ENCODE data around the gene LCTL. TPM values are rescaled to one million over a fixed set of nuclear protein-coding genes. Genes with fewer than 3 reads are reported as not detected.

The LCTL gene
- polyA plus RNA-seq, 4 donors: 0.24 TPM; not detected in 3

DNA sequence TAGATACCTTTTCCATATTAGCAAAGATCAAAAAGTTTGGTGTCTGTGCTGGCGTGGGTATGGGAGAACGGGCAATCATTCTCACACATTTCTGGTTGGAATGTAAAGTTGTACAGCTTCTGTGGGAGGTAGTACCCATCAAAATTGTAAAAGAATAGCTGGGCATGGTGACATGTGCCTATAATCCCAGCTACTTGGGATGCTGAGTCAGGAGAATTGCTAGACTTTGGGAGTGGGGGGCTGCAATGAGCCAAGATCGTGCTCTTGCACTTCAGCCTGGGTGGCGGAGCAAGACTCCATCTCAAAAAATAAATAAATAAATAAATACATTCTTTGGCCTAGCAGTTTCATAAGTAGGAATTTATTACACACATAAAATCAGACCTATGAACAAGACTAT, 22.9 kb downstream of the LCTL start:
- WGBS, 3 donors: 96 to 100% (median 99%) methylated on average over 4 of the region's 4 CpGs

GRCh38 chr15:66535056-66535455, 30.7 kb downstream of the LCTL start:
- Histone ChIP-seq H3K27ac (ENCODE audit: low read depth in 1 of 3, low read length in 2 of 3) (no peak overlapping the region), H3K4me3 (ENCODE audit: low read depth in 1 of 3, low read length in 3 of 3) (no peak overlapping the region), H3K9me3 (ENCODE audit: control insufficient read depth in 2 of 2, insufficient read depth in 1 of 2, low read depth in 1 of 2, low read length in 1 of 2) (no peaks in the 10 kb centered on the region), H3K4me1 (ENCODE audit: control insufficient read depth in 3 of 3, insufficient read depth in 2 of 3, low read depth in 1 of 3, low read length in 2 of 3) (no peaks in the 10 kb centered on the region), H3K27me3 (ENCODE audit: control insufficient read depth in 3 of 3, insufficient read depth in 3 of 3, low read length in 3 of 3) (no peaks in the 10 kb centered on the region), H3K36me3 (ENCODE audit: control insufficient read depth in 3 of 3, insufficient read depth in 2 of 3, low read depth in 1 of 3, low read length in 3 of 3) (peaks cover 0 to 10% (median 0%) of the 10 kb centered on the region in 3 donors)
- DNase-seq (no peak), FAIRE-seq (no peak)
- 89 to 92% (median 90%) methylated on average over 9 of the region's 9 CpGs for WGBS, 3 donors

More for the DNA sequence above, 22.9 kb downstream of the LCTL start:
- H3K27ac ChIP-seq (ENCODE audit: low read depth in 1 of 3, low read length in 2 of 3): no peak overlapping the region
- peaks cover 0 to 11% (median 0%) of the 10 kb centered on the region in 3 donors for H3K36me3 ChIP-seq (ENCODE audit: control insufficient read depth in 3 of 3, insufficient read depth in 2 of 3, low read depth in 1 of 3, low read length in 3 of 3)
- no peak overlapping the region for H3K4me3 ChIP-seq (ENCODE audit: low read depth in 1 of 3, low read length in 3 of 3)
- FAIRE-seq (no peak), DNase-seq (no peak)
- H3K4me1 ChIP-seq (ENCODE audit: control insufficient read depth in 3 of 3, insufficient read depth in 2 of 3, low read depth in 1 of 3, low read length in 2 of 3): no peaks in the 10 kb centered on the region
- no peaks in the 10 kb centered on the region for H3K9me3 ChIP-seq (ENCODE audit: control insufficient read depth in 2 of 2, insufficient read depth in 1 of 2, low read depth in 1 of 2, low read length in 1 of 2)
- H3K27me3 ChIP-seq (ENCODE audit: control insufficient read depth in 3 of 3, insufficient read depth in 3 of 3, low read length in 3 of 3): no peaks in the 10 kb centered on the region

- WGBS, 3 donors: 83 to 93% (median 89%) methylated on average over 4 of the region's 4 CpGs
- DNase-seq (no peak), FAIRE-seq (no peak)
- H3K36me3 ChIP-seq (ENCODE audit: control insufficient read depth in 3 of 3, insufficient read depth in 2 of 3, low read depth in 1 of 3, low read length in 3 of 3): peaks cover 0 to 16% (median 2%) of the 10 kb centered on the region in 3 donors
- H3K27ac ChIP-seq (ENCODE audit: low read depth in 1 of 3, low read length in 2 of 3): no peak overlapping the region
- no peaks in the 10 kb centered on the region for H3K9me3 ChIP-seq (ENCODE audit: control insufficient read depth in 2 of 2, insufficient read depth in 1 of 2, low read depth in 1 of 2, low read length in 1 of 2)
- H3K4me3 ChIP-seq (ENCODE audit: low read depth in 1 of 3, low read length in 3 of 3): no peak overlapping the region
- H3K4me1 ChIP-seq (ENCODE audit: control insufficient read depth in 3 of 3, insufficient read depth in 2 of 3, low read depth in 1 of 3, low read length in 2 of 3): no peaks in the 10 kb centered on the region
- no peaks in the 10 kb centered on the region for H3K27me3 ChIP-seq (ENCODE audit: control insufficient read depth in 3 of 3, insufficient read depth in 3 of 3, low read length in 3 of 3)
These were observed 41.0 kb downstream of the LCTL start for GRCh38 chr15:66524838-66525237.

DNA sequence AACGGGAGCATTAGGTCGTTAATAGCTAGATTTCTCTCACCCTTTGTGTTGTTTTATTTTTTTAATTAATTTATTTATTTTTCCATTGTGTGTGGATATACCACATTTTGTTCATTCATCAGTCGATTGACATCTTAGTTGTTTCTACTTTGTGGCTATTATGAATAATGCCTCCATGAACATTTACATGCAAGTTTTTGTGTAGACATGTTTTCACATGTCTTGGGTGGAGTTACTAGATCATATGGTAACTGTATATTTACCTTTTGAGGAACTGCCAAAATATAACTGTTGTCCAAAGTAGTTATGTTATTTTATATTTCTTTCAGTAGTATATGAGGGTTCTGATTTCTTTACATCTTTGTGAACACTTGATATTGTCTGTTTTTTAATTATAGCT, 41.9 kb downstream of the LCTL start:
- no peaks in the 10 kb centered on the region for H3K9me3 ChIP-seq (ENCODE audit: control insufficient read depth in 2 of 2, insufficient read depth in 1 of 2, low read depth in 1 of 2, low read length in 1 of 2)
- no peaks in the 10 kb centered on the region for H3K27me3 ChIP-seq (ENCODE audit: control insufficient read depth in 3 of 3, insufficient read depth in 3 of 3, low read length in 3 of 3)
- no peaks in the 10 kb centered on the region for H3K4me1 ChIP-seq (ENCODE audit: control insufficient read depth in 3 of 3, insufficient read depth in 2 of 3, low read depth in 1 of 3, low read length in 2 of 3)
- no peak overlapping the region for H3K4me3 ChIP-seq (ENCODE audit: low read depth in 1 of 3, low read length in 3 of 3)
- no peak for DNase-seq
- WGBS, 3 donors: 91 to 96% (median 91%) methylated on average over 3 of the region's 3 CpGs
- H3K36me3 ChIP-seq (ENCODE audit: control insufficient read depth in 3 of 3, insufficient read depth in 2 of 3, low read depth in 1 of 3, low read length in 3 of 3): peaks cover 0 to 20% (median 2%) of the 10 kb centered on the region in 3 donors
- FAIRE-seq: no peak
- H3K27ac ChIP-seq (ENCODE audit: low read depth in 1 of 3, low read length in 2 of 3): no peak overlapping the region

GRCh38 chr15:66515901-66516322, 49.9 kb downstream of the LCTL start:
- Histone ChIP-seq H3K27me3 (ENCODE audit: control insufficient read depth in 3 of 3, insufficient read depth in 3 of 3, low read length in 3 of 3) (no peaks in the 10 kb centered on the region), H3K9me3 (ENCODE audit: control insufficient read depth in 2 of 2, insufficient read depth in 1 of 2, low read depth in 1 of 2, low read length in 1 of 2) (no peaks in the 10 kb centered on the region), H3K36me3 (ENCODE audit: control insufficient read depth in 3 of 3, insufficient read depth in 2 of 3, low read depth in 1 of 3, low read length in 3 of 3) (peaks cover under 1 to 29% (median 3%) of the 10 kb centered on the region in 3 donors), H3K27ac (ENCODE audit: low read depth in 1 of 3, low read length in 2 of 3) (no peak overlapping the region), H3K4me1 (ENCODE audit: control insufficient read depth in 3 of 3, insufficient read depth in 2 of 3, low read depth in 1 of 3, low read length in 2 of 3) (no peaks in the 10 kb centered on the region), H3K4me3 (ENCODE audit: low read depth in 1 of 3, low read length in 3 of 3) (no peak overlapping the region)
- 94 to 100% (median 99%) methylated on average over 2 of the region's 2 CpGs for WGBS, 3 donors
- FAIRE-seq (no peak), DNase-seq (no peak)

GRCh38 chr15:66514586-66514985, 51.2 kb downstream of the LCTL start:
- Histone ChIP-seq H3K9me3 (ENCODE audit: control insufficient read depth in 2 of 2, insufficient read depth in 1 of 2, low read depth in 1 of 2, low read length in 1 of 2) (no peaks in the 10 kb centered on the region), H3K27ac (ENCODE audit: low read depth in 1 of 3, low read length in 2 of 3) (no peak overlapping the region), H3K27me3 (ENCODE audit: control insufficient read depth in 3 of 3, insufficient read depth in 3 of 3, low read length in 3 of 3) (no peaks in the 10 kb centered on the region), H3K36me3 (ENCODE audit: control insufficient read depth in 3 of 3, insufficient read depth in 2 of 3, low read depth in 1 of 3, low read length in 3 of 3) (peaks cover 0 to 24% (median 3%) of the 10 kb centered on the region in 3 donors), H3K4me1 (ENCODE audit: control insufficient read depth in 3 of 3, insufficient read depth in 2 of 3, low read depth in 1 of 3, low read length in 2 of 3) (no peaks in the 10 kb centered on the region), H3K4me3 (ENCODE audit: low read depth in 1 of 3, low read length in 3 of 3) (no peak overlapping the region)
- DNase-seq (no peak), FAIRE-seq (no peak)
- WGBS, 3 donors: 85 to 89% (median 88%) methylated on average over 3 of the region's 3 CpGs

- Histone ChIP-seq H3K9me3 (ENCODE audit: control insufficient read depth in 2 of 2, insufficient read depth in 1 of 2, low read depth in 1 of 2, low read length in 1 of 2) (no peaks in the 10 kb centered on the region), H3K27me3 (ENCODE audit: control insufficient read depth in 3 of 3, insufficient read depth in 3 of 3, low read length in 3 of 3) (no peaks in the 10 kb centered on the region)
- no peak for DNase-seq
These were observed 57.4 kb downstream of the LCTL start for GRCh38 chr15:66508293-66508883.

GRCh38 chr15:66505818-66506217, 60.0 kb downstream of the LCTL start:
- DNase-seq (no peak), FAIRE-seq (no peak)
- 30 to 34% (median 34%) methylated on average over 4 of the region's 4 CpGs for WGBS, 3 donors
- H3K27ac ChIP-seq (ENCODE audit: low read depth in 1 of 3, low read length in 2 of 3): peak overlapping the region; percentile 82 to 95 (median 94)
- H3K36me3 ChIP-seq (ENCODE audit: control insufficient read depth in 3 of 3, insufficient read depth in 2 of 3, low read depth in 1 of 3, low read length in 3 of 3): peaks cover 0 to 10% (median 2%) of the 10 kb centered on the region in 3 donors
- H3K4me3 ChIP-seq (ENCODE audit: low read depth in 1 of 3, low read length in 3 of 3): peak overlapping the region in 2 of 3 donors; percentile 70 to 92
- no peaks in the 10 kb centered on the region for H3K27me3 ChIP-seq (ENCODE audit: control insufficient read depth in 3 of 3, insufficient read depth in 3 of 3, low read length in 3 of 3)
- no peaks in the 10 kb centered on the region for H3K9me3 ChIP-seq (ENCODE audit: control insufficient read depth in 2 of 2, insufficient read depth in 1 of 2, low read depth in 1 of 2, low read length in 1 of 2)
- peaks cover 0 to 8% (median 6%) of the 10 kb centered on the region in 3 donors for H3K4me1 ChIP-seq (ENCODE audit: control insufficient read depth in 3 of 3, insufficient read depth in 2 of 3, low read depth in 1 of 3, low read length in 2 of 3)

More at GRCh38 chr15:66508293-66508883, 57.4 kb downstream of the LCTL start:
- FAIRE-seq: no peak
- H3K27ac ChIP-seq (ENCODE audit: low read depth in 1 of 3, low read length in 2 of 3): no peak overlapping the region
- 85 to 92% (median 89%) methylated on average over 3 of the region's 3 CpGs for WGBS, 3 donors
- no peak overlapping the region for H3K4me3 ChIP-seq (ENCODE audit: low read depth in 1 of 3, low read length in 3 of 3)
- H3K36me3 ChIP-seq (ENCODE audit: control insufficient read depth in 3 of 3, insufficient read depth in 2 of 3, low read depth in 1 of 3, low read length in 3 of 3): peaks cover 0 to 4% (median 0%) of the 10 kb centered on the region in 3 donors
- H3K4me1 ChIP-seq (ENCODE audit: control insufficient read depth in 3 of 3, insufficient read depth in 2 of 3, low read depth in 1 of 3, low read length in 2 of 3): no peaks in the 10 kb centered on the region

DNA sequence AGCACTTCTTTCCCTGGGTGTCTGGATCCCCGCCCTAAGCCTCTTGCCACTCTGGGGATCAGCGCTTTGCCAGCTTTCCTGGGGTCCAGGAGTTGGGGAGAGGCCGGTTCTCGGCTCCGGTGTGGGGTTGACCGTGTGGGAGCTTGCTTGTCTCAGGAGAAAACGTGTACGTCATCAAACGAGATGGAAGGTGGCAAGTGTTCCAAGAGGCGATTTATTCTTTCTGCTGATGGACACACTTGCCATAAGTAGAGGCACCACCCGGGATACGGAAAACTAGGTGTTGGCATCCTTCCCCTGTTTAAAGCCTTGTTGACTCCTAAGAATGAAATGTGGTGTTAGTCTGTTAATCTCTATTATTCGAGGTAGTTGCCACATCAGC, 60.4 kb downstream of the LCTL start:
- FAIRE-seq (no peak), DNase-seq (no peak)

More for the DNA sequence above, 60.4 kb downstream of the LCTL start:
- 0 to 1% (median 1%) methylated on average over 13 of the region's 13 CpGs for WGBS, 3 donors
- H3K4me3 ChIP-seq (ENCODE audit: low read depth in 1 of 3, low read length in 3 of 3): peak overlapping the region; percentile 51 to 92 (median 70)
- H3K27me3 ChIP-seq (ENCODE audit: control insufficient read depth in 3 of 3, insufficient read depth in 3 of 3, low read length in 3 of 3): no peaks in the 10 kb centered on the region
- peaks cover 0 to 14% (median 2%) of the 10 kb centered on the region in 3 donors for H3K36me3 ChIP-seq (ENCODE audit: control insufficient read depth in 3 of 3, insufficient read depth in 2 of 3, low read depth in 1 of 3, low read length in 3 of 3)
- H3K4me1 ChIP-seq (ENCODE audit: control insufficient read depth in 3 of 3, insufficient read depth in 2 of 3, low read depth in 1 of 3, low read length in 2 of 3): peaks cover 0 to 8% (median 6%) of the 10 kb centered on the region in 3 donors
- H3K9me3 ChIP-seq (ENCODE audit: control insufficient read depth in 2 of 2, insufficient read depth in 1 of 2, low read depth in 1 of 2, low read length in 1 of 2): no peaks in the 10 kb centered on the region
- H3K27ac ChIP-seq (ENCODE audit: low read depth in 1 of 3, low read length in 2 of 3): peak overlapping the region; percentile 82 to 95 (median 94)

Data from small intestine (tissue), 7 donors.